GM12892 (cell line): ENCODE measurements around the gene TMEM131.

Experiments used
- POLR2A ChIP-seq: IDR thresholded peaks from 2 replicates; pipeline ENCODE4 v1.6.1; 2011; ENCODE audit warnings: low read depth, low read length, control low read depth
- POLR2AphosphoS5 ChIP-seq: IDR thresholded peaks from 2 replicates; pipeline ENCODE4 v1.6.1; 2011; ENCODE audit warnings: low read depth, low read length, control low read depth
- TAF1 ChIP-seq: IDR thresholded peaks from 2 replicates; pipeline ENCODE4 v1.6.1; 2011; ENCODE audit warnings: low read depth, mild to moderate bottlenecking, control low read depth, low read length, borderline replicate concordance

DNA sequence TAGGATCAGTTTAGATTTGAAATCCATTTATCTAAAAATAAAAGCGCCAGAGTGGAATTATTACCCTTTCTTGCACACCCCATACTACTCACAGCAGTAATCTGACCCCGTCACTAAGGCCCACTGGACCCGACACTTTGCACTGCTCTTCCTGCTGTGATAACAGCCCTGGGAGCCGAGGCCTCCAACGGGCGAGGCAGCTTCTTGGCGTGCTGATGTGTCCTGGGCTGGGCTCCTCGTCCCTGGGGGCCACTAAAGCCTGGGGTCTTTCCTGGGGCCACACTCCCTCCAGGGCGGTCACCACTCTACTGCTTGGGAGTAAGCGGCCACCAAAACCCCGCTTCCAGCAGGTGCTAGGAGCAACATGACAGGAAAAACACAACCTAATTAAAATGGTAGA, 220.7 kb downstream of the TMEM131 start:
- TF ChIP-seq POLR2A = no peak
- TF ChIP-seq TAF1 = no peak
- no peak for TF ChIP-seq POLR2AphosphoS5
